ENCODE measurements around the gene COX14.
A peak's percentile ranks its signal among the peaks of the same experiment; 100 is the strongest.
"Not testable (repeated sequence)": the region's sequence is repeated elsewhere in the genome, so short reads cannot be mapped to it uniquely, and the experiment has no call there.

Gene COX14

DNA sequence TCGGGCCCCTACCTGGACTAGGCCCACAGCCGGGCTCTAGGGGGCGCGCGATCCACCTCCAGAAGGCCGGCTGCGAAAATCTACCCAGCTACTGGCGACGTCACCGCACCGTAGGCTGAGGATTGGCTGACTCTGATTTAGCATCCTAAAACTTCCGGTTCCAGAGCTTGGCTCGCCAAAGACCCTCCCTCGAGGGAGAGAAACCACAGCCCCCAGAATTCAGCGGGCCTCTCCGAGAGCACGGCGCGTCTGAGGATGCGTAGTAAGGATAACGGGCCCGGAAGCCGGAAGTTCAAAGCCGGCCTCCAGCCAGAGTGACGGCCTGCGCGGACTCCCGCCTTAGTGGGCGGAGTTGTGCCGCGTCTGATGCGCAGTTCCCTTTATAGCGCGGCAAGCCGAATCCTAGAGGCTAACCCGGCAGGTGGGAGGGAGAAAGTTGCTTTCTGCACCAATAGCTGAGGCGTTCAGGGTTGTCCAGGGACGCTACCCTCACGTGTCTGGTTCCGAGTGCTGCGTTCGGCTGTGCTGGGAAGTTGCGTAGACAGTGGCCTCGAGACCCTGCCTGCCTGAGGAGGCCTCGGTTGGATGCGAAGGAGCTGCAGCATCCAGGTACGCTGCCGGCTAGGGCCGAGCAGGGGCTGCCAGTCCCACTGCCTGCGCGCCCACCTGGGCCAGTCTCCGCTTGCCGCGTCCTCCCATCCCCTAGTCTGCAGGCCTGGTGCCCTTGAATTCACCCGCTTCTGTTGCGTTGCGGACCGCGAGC is at the start of gene COX14:
Gene COX14 (plus strand): TSS at position 544 of the 763 bp plus-strand sequence. CDS start 7,808 bp downstream, outside the sequence.
- DNase-seq = peak; percentile 99

DNA sequence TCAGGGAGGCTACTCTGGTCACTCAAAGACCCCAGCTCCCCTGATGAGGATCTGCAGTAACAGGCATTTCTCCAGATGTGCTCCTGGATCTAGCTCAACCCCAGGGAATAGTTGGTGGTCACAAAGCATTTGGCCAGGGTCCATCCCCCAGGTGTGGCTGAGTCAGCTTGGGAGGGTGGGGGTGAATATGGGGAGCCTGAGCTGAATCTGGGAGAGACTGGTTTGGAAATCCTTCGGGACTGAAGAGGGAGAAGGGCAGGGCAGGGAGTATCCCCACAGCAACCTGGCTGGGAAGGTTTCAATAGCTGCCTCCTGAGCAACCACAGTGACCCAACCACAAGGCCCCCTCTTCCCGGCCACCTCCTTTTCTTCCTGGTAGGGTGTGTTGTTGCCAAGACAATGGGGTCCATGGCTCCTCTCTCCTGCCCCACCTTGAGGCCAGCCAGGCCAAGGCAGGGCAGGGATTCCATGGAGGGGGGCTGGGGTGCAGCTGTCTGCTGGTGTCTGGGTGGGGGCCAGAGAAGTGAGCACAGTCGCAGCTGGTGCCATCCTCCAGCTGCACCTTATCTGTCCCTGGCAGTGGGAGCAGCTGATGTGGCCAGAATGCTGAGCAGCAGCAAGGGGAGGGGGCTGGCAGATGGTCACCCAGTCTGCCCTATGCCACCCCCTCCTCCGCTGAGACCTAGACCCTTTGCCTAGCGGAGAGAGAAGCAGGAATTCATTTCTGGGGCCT is 49.1 kb upstream of the COX14 start:
- no peak for DNase-seq

DNA sequence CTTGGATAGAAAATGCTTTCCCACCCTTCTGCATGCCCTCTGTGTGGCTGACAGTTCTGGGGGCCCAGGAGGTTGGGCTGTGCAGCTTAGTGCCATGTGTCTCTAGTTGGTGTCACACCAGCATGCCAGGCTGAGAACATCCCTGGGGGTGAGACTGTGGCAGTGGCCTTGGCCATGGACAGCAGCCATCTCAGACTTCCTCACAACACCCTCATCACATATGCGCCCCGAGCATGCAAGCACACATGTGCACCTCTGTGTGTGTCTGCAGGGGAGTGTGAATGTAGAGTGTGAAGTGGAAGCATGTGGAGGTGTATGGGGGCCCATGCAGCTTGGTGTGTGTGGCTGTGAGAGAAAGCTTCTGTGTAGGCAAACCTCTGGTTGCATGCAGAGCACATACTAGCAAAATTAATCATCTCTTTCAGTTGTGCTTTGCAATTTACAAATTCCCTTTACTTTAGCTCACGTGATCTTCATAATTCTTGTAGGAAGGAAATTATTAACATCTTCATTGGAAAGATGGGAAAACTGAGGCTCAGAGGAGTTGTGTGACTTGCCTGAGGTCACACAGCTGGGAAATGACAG is 46.2 kb upstream of the COX14 start:
- no peak for DNase-seq

GRCh38 chr12:50066402-50066801 is 45.6 kb upstream of the COX14 start:
- DNase-seq = no peak

DNA sequence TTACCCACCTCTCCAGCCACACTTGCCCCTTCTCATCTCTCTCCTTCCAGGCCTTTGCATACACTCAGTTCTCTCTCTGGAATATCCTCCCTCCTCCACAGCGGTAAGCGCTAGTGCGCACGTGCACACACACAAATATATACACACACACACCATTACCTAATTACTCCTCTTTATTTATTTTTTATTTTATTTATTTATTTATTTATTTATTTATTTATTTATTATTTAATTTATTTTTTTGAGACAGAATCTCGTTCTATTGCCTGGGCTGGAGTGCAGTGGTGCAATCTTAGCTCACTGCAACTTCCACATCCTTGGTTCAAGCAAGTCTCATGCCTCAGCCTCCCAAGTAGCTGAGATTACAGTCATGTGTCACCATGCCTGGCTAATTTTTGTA is 43.0 kb upstream of the COX14 start:
- DNase-seq = no peak

- DNase-seq = no peak
These were observed 42.5 kb upstream of the COX14 start for GRCh38 chr12:50069539-50069938.

DNA sequence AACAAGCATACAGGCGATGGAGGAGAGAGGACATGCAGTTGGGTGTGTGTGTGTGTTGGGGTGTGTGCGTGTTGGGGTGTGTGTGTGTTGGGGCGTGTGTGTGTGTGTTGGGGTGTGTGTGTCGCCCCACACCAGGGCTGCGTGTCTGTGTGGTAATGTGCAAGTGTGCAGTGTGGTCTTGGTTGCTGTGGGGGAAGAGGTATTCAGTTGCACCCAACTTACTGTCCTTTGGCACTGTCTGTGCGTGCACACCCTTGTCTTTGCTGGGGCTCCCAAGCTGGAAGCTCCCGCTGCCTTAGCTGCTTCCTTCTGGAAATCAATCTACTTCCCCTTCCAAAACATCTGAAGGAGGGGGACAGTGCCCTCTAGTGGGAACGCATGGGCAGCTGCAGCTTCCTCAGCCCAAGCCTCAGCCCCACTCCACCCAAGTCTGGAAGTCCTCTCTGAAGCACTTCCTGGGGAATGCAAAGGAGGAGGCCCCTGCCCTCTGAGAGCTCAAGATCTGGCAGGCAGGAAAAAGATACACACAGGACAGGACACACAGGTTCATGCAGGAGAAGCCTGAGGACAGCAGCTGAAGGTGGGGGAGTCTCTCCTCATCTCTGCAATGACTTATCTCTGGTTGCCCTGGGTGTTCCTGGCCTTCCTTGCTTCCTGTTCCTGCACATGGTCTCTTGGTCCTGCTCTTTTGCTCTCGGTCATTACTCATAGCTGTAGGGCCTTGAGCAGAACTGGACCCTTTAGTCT is 41.5 kb upstream of the COX14 start:
- DNase-seq = peak; percentile 58

DNA sequence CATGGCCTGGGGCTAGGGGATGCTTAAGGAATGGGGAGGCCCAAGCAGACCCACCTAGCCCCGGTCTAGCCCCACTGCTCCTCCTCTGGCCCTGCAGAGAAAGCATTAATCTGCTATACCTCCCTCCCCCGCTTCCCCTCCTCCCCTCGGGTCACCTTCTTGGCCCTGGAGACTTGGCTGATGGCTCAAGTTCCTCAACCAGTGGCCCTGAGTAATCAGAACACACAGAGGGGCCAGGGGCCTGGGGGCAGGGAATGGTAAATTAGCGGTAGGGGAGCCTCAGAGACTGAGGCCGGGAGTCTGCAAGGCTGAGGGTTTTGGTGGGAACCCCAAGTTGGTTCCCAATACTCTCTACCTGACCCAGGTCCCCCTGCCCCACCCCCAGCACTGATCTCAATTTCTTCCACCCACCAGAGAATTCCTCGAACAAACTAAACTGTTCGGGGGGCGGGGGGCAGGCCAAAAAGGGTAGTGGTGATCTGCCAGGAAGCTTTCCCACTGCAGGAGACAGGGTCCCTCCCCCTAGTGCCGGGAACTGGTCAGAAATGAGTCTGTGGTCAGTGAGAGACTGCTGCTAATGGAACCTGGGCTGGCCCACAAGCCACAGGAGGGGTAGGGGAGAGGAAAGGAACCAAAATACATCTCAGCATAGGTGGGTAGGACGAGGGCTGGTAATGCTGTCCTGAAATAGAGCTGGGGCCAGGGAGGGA is 39.7 kb upstream of the COX14 start:
- DNase-seq = no peak

DNA sequence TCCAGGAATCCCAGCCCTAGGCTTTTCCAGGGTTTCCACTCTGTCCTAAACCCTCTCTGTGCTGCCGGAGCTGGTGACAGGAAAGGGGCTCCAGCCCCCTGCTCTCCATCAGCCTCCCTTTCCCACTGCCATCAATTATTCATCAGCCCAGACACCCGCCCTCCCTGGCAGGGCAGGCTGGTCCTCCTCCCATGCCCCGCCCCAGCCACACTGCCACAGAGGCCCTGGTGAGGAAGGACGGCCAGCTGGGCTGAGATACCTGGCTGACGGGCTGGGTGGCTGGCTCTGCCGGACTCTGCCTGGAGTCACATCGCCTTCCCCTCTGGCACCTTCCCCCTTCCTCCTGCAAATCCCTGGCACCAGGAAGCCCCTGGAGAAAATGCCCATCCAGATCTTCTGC is 38.8 kb upstream of the COX14 start:
- no peak for DNase-seq

- DNase-seq = no peak
These were observed 38.3 kb upstream of the COX14 start for GRCh38 chr12:50073712-50074111.

DNA sequence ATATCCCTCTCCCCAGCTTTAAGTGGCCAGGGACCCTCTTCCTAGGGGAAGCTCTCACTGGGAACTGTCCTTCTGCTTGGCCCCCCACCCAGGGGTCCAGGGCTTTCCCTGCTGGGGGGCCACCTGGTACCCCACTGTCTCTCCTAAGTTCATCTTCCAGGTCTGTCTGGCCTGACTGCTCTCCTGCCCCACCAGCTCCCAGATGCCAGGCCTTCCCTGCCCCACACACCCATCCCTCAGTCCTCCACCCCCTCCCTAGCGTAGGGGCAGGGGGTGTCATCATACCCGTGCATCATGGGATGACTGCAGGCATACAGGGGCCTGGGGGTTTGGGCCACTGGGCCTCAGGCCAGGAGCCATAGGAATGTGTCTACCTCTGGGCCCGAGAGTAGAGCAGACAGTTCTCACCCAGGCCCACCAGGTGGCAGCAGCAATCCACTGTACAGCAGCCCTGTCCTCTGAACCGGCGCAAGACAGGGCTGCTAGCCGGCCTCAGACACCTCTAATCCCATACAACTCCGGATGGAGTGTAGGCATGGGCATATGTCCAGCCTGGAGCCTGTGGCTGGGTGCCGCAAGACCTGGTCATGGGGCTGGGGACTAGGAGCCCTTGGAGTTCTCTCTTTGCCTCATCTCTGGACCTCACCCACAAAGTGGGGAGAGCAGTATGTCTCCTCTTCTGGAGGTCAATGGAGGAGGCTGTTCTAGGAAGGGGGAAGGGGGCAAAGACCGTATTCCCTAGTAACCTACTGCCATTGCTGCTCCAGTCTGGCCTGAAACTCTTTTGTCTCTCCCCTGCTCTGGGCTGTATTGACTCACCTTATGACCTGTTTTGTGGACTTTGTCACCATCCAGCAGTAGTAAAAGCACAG is 36.9 kb upstream of the COX14 start:
- DNase-seq = peak; percentile 77

DNA sequence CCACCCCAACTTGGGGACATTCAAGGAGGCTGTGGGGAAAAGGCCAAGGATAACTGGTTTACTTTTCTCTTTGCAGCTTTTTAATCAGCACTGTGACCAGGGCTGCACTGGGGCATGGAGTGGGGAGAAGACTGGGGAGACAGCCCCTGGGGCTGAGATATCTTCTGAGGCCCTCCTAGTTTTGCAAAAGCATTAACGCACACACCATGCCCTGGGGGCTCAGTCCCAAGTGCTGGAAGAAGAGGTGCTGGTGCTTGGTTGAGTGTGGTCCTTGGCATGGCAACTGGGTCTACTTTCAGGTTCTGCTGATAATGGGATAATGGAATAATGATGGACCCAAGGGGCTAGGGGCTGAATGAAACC is 36.2 kb upstream of the COX14 start:
- no peak for DNase-seq

GRCh38 chr12:50077099-50077498 is 34.9 kb upstream of the COX14 start:
- DNase-seq = no peak

DNA sequence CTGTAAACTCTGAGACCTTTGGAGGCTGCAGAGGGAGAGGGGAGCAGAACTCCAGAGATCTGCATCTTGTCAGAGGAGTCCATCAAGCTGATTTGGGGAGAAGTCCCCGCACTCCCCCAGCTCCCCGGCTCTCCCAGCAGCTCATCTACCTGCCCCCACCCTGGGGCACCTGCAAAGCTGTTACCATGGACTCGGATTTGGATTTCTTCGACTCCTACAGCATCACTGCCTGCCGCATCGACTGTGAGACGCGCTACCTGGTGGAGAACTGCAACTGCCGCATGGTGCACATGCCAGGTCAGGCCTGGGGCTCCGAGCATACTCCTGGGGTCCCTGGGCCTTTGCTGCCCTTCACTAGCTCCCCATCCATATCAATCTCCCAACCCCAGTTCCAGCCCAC is 33.8 kb upstream of the COX14 start:
- DNase-seq = no peak

DNA sequence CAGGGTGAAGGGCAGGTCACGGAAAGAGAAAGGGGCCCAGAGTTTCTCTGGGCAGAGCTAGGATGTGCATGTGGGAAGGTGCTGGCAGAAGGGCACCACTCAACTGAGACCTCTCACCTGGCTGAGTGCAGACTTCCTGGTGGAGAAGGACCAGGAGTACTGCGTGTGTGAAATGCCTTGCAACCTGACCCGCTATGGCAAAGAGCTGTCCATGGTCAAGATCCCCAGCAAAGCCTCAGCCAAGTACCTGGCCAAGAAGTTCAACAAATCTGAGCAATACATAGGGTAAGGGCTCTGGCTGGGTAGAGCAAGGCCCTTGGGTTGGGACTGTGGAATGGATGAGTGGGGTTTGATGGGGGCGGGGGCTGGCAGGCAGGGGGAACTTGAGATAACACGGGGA is 32.3 kb upstream of the COX14 start:
- no peak for DNase-seq

DNA sequence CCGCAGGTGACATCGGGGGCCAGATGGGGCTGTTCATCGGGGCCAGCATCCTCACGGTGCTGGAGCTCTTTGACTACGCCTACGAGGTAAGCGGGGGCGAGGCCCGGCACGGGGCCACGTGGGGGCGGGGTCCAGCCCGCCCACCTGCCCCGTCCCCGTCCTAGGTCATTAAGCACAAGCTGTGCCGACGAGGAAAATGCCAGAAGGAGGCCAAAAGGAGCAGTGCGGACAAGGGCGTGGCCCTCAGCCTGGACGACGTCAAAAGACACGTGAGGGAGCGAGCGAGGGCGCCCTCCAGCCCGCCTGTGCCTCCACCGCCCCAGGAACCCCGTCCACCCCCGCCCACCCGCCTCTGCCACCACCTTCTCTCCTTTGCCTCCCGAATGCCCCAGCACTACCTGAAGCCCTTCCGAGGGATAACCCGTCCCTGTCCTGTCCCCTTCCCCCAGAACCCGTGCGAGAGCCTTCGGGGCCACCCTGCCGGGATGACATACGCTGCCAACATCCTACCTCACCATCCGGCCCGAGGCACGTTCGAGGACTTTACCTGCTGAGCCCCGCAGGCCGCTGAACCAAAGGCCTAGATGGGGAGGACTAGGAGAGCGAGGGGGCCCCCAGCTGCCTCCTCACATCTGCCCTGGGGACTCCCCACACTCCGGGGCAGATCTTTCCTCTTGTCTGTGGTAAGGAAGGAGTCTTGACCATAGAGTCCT is 30.8 kb upstream of the COX14 start:
- no peak for DNase-seq

GRCh38 chr12:50082644-50083043 is 29.4 kb upstream of the COX14 start:
- no peak for DNase-seq

GRCh38 chr12:50083301-50083700 is 28.7 kb upstream of the COX14 start:
- DNase-seq = no peak

GRCh38 chr12:50084409-50084774 is 27.6 kb upstream of the COX14 start:
- not testable (repeated sequence) for DNase-seq

- DNase-seq = peak; percentile 72
These were observed 27.0 kb upstream of the COX14 start, which contains the start of gene SMARCD1 for GRCh38 chr12:50084775-50085614. SMARCD1 (plus strand) TSS chr12:50085342; CDS start chr12:50085370, 28 bp downstream.

All from activated T-cell treated with anti-CD3 and anti-CD28 coated beads for 4 hours (primary cell).